ENCODE measurements around the gene COL4A2. TPM values are rescaled to one million over a fixed set of nuclear protein-coding genes. Genes with fewer than 3 reads are reported as not detected.
A peak's percentile ranks its signal among the peaks of the same experiment; 100 is the strongest.
"Not testable (repeated sequence)": the region's sequence is repeated elsewhere in the genome, so short reads cannot be mapped to it uniquely, and the experiment has no call there.

The COL4A2 gene
- total RNA-seq, 1 donor from 2014 or later: 60.9 TPM

DNA sequence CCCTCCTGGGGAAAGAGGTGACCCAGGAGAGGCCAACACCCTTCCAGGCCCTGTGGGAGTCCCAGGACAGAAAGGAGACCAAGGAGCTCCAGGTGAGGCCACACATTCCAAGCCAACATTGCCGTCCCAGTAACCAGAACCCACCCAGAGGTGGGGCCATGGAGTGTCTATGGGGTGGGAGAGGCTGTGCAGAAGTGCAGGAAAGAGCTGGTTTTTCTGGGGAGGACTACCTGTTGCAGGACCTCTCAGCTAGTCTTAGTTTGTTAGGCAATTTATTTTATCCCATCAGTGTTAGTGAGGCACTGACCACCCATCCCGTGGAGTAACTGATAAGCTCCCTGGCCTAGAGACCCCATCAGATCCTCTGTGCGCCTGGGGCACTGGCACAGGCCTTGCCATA, 188.3 kb downstream of the COL4A2 start:
- no peak overlapping the region for H3K27ac Mint-ChIP-seq (ENCODE audit: unreplicated experiment)

DNA sequence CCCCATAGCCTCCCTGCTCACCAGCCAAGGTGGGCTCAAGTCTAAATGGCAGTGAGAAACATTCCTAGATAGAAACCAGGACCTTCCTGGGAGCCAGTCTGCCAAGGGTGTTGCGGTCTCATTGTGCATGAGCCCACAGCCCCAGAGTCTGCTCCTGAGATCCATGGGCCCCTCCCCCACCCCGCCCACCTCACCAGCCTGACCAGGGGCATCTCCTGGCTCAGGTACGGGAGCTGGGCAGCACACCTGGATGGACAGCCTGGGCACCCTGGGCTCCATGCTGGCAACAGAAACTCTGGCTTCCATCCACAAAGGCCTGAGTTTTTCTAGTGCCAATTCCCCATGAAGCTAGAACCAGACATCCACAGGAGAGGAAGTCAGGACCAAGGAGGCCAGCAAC, 188.8 kb downstream of the COL4A2 start:
- no peak overlapping the region for H3K4me3 Mint-ChIP-seq (ENCODE audit: unreplicated experiment)
- H3K4me1 Mint-ChIP-seq (ENCODE audit: low read depth, unreplicated experiment): peaks cover 21% of the 10 kb centered on the region
- no peak for TF ChIP-seq CTCF (IDR thresholded peaks at IDR 0.05; ENCODE audit: partially characterized antibody, unreplicated experiment)
- H3K9me3 Mint-ChIP-seq (ENCODE audit: unreplicated experiment): peaks cover 6% of the 10 kb centered on the region
- H3K36me3 Mint-ChIP-seq (ENCODE audit: unreplicated experiment): peaks cover 12% of the 10 kb centered on the region
- no peak overlapping the region for H3K27ac Mint-ChIP-seq (ENCODE audit: unreplicated experiment)
- peaks cover 6% of the 10 kb centered on the region for H3K27me3 Mint-ChIP-seq (ENCODE audit: unreplicated experiment)
- DNase-seq: no peak

More for the DNA sequence above, 188.3 kb downstream of the COL4A2 start:
- no peak for TF ChIP-seq CTCF (IDR thresholded peaks at IDR 0.05; ENCODE audit: partially characterized antibody, unreplicated experiment)
- no peak overlapping the region for H3K4me3 Mint-ChIP-seq (ENCODE audit: unreplicated experiment)
- peaks cover 12% of the 10 kb centered on the region for H3K36me3 Mint-ChIP-seq (ENCODE audit: unreplicated experiment)
- peaks cover 6% of the 10 kb centered on the region for H3K27me3 Mint-ChIP-seq (ENCODE audit: unreplicated experiment)
- H3K9me3 Mint-ChIP-seq (ENCODE audit: unreplicated experiment): peaks cover 6% of the 10 kb centered on the region
- peaks cover 16% of the 10 kb centered on the region for H3K4me1 Mint-ChIP-seq (ENCODE audit: low read depth, unreplicated experiment)
- no peak for DNase-seq

DNA sequence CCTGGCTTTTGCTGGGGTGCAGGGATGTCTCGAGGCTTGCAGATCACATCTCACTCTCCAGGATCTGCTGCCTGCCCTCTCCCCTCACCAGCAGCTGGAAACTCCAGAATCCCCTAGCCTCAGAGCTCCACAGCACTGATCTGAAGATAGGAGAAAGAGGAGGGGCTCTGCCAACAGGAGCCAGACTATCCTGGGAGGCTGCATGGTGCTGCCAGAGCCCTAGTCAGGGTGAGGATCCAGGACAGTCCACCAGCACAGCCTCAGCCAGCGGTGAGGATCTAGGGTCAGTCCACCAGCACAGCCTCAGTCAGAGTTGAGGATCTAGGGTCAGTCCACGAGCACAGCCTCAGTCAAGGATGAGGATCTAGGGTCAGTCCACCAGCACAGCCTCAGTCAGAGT, 189.2 kb downstream of the COL4A2 start:
- no peak overlapping the region for H3K4me3 Mint-ChIP-seq (ENCODE audit: unreplicated experiment)
- H3K36me3 Mint-ChIP-seq (ENCODE audit: unreplicated experiment): peaks cover 12% of the 10 kb centered on the region

DNA sequence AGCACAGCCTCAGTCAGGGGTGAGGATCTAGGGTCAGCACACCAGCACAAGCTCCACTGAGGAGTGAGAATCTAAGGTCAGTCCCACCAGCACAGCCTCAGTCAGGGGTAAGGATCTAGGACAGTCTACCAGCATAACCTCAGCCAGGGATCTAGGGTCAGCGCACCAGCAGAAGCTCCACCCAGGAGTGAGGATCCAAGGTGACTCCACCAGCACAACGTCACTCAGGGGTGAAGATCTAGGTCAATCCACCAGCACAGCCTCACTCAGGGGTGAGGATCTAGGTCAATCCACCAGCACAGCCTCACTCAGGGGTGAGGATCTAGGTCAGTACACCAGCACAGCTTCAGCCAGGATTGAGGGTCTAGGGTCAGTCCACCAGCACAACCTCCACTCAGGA, 189.9 kb downstream of the COL4A2 start:
- no peak overlapping the region for H3K4me3 Mint-ChIP-seq (ENCODE audit: unreplicated experiment)
- peaks cover 25% of the 10 kb centered on the region for H3K4me1 Mint-ChIP-seq (ENCODE audit: low read depth, unreplicated experiment)
- H3K9me3 Mint-ChIP-seq (ENCODE audit: unreplicated experiment): peaks cover 6% of the 10 kb centered on the region
- H3K27ac Mint-ChIP-seq (ENCODE audit: unreplicated experiment): no peak overlapping the region
- no peak for DNase-seq
- H3K27me3 Mint-ChIP-seq (ENCODE audit: unreplicated experiment): peaks cover 6% of the 10 kb centered on the region
- H3K36me3 Mint-ChIP-seq (ENCODE audit: unreplicated experiment): peaks cover 12% of the 10 kb centered on the region
- TF ChIP-seq CTCF (IDR thresholded peaks at IDR 0.05; ENCODE audit: partially characterized antibody, unreplicated experiment): no peak

More for the DNA sequence above, 189.2 kb downstream of the COL4A2 start:
- Mint-ChIP-seq H3K27ac (ENCODE audit: unreplicated experiment) (no peak overlapping the region), H3K27me3 (ENCODE audit: unreplicated experiment) (peaks cover 6% of the 10 kb centered on the region), H3K4me1 (ENCODE audit: low read depth, unreplicated experiment) (peaks cover 23% of the 10 kb centered on the region), H3K9me3 (ENCODE audit: unreplicated experiment) (peaks cover 6% of the 10 kb centered on the region)
- TF ChIP-seq CTCF (IDR thresholded peaks at IDR 0.05; ENCODE audit: partially characterized antibody, unreplicated experiment): no peak
- DNase-seq: no peak

DNA sequence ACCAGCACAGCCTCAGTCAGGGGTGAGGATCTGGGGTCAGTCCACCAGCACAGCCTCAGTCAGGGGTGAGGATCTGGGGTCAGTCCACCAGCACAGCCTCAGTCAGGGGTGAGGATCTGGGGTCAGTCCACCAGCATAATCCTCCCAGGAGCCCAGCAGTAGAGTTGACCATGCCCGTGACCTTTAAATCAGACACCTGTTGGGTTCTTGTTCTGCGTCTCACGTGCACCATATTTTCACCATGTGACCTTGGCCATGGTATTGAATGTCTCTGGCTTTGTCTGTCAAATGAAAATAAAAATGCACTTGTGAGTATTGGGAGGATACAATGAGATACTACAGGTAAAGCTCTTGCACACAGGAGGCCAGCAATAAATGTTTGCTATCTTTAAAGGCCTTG, 190.8 kb downstream of the COL4A2 start:
- DNase-seq; H3K9me3 Mint-ChIP-seq (ENCODE audit: unreplicated experiment); H3K27me3 Mint-ChIP-seq (ENCODE audit: unreplicated experiment): not testable (repeated sequence)
- Mint-ChIP-seq H3K27ac (ENCODE audit: unreplicated experiment) (peak overlapping the region; percentile 66), H3K4me3 (ENCODE audit: unreplicated experiment) (peak overlapping the region; percentile 46), H3K4me1 (ENCODE audit: low read depth, unreplicated experiment) (peaks cover 25% of the 10 kb centered on the region), H3K36me3 (ENCODE audit: unreplicated experiment) (peaks cover 12% of the 10 kb centered on the region)
